Stomach (tissue), 4 donors: ENCODE results near the gene SLC25A12.

ENCODE experiments used
- CTCF ChIP-seq, 7 experiments: fragments of 450-650 bp in 4 of 7; fragments of 200-600 bp in 3 of 7; sonication (generic) in 3 of 7; IDR thresholded peaks; one replicate each; pipeline ENCODE4 v1.5.1; 2016 to 2019; ENCODE audit warnings: antibody characterized with exemption in 7 of 7, control low read depth in 2 of 7, mild to moderate bottlenecking in 1 of 7
- EP300 ChIP-seq: sonication (generic); formaldehyde crosslinking; IDR thresholded peaks from one replicate; pipeline ENCODE4 v1.6.1; 2017; ENCODE audit warnings: antibody characterized with exemption
- POLR2A ChIP-seq, 4 donors: fragments of 450-650 bp; IDR thresholded peaks; one replicate each; pipeline ENCODE4 v1.6.1; 2016; ENCODE audit warnings: antibody characterized with exemption in 4 of 4, control low read depth in 2 of 4, mild to moderate bottlenecking in 1 of 4, moderate library complexity in 1 of 4
- POLR2AphosphoS5 ChIP-seq, 3 donors: sonication (generic); formaldehyde crosslinking; IDR thresholded peaks; one replicate each; pipeline ENCODE4 v1.6.1; 2016; ENCODE audit warnings: antibody characterized with exemption in 3 of 3

- TF ChIP-seq CTCF (IDR thresholded peaks at IDR 0.05) (no peak), EP300 (no peak), POLR2AphosphoS5 (IDR thresholded peaks at IDR 0.05) (no peak), POLR2A (IDR thresholded peaks at IDR 0.05) (no peak)
Measured at GRCh38 chr2:171794918-171795317, 99.1 kb downstream of the SLC25A12 start.
